ENCODE results near the gene SYTL3. TPM values are rescaled to one million over a fixed set of nuclear protein-coding genes. Genes with fewer than 3 reads are reported as not detected.

Gene SYTL3
- total and polyA plus RNA-seq, 2 donors (not counting 1 experiment from before 2014, with no cell fraction given): 1.1 to 5.4 TPM

- POLR2A ChIA-PET: no interaction called here
- H3K4me3 Mint-ChIP-seq: no peak overlapping the region
- Histone ChIP-seq H3K4me2 (replicated peaks; ENCODE audit: low read depth, low read length, poor library complexity, severe bottlenecking) (no peak overlapping the region), H3K9me3 (ENCODE audit: control extremely low read depth in 1 of 3, control insufficient read depth in 2 of 3, insufficient read depth in 1 of 3, low read length in 2 of 3) (peaks cover 0 to 3% (median 0%) of the 10 kb centered on the region in 3 donors), H3K79me2 (ENCODE audit: control insufficient read depth, insufficient read depth, low read length) (no peaks in the 10 kb centered on the region), H2AFZ (ENCODE audit: insufficient read depth, low read depth, low read length, poor library complexity, severe bottlenecking) (no peak overlapping the region), H3K27ac (ENCODE audit: low read length in 2 of 2) (no peak overlapping the region), H3K4me3 (ENCODE audit: control extremely low read depth in 1 of 5, extremely low read depth in 1 of 5, insufficient read depth in 1 of 5, low read depth in 2 of 5, low read length in 4 of 5) (no peak overlapping the region), H4K20me1 (ENCODE audit: control insufficient read depth, insufficient read depth, low read length, poor library complexity, severe bottlenecking) (no peaks in the 10 kb centered on the region), H3K36me3 (replicated peaks in 1 of 2; ENCODE audit: control extremely low read depth in 1 of 2, control insufficient read depth in 1 of 2, extremely low read depth in 1 of 2, insufficient read depth in 2 of 2, low read length in 1 of 2) (no peaks in the 10 kb centered on the region), H3K4me1 (ENCODE audit: control insufficient read depth in 2 of 2, insufficient read depth in 2 of 2, low read length in 2 of 2) (peaks cover 17 to 18% of the 10 kb centered on the region in 2 donors), H3K27me3 (replicated peaks in 1 of 4; ENCODE audit: control extremely low read depth in 1 of 4, control insufficient read depth in 3 of 4, insufficient read depth in 4 of 4, low read length in 3 of 4) (no peaks in the 10 kb centered on the region), H3K9ac (ENCODE audit: low read length) (no peak overlapping the region)
- intact Hi-C loops (cut with micrococcal nuclease): loop anchor here (5.0 kb wide), 1 partner anchor 42 kb away; no protein-coding TSS in a partner anchor
- H3K27me3 Mint-ChIP-seq: no peaks in the 10 kb centered on the region
- ATAC-seq (ENCODE audit: low read depth): no peak
- no peaks in the 10 kb centered on the region for H3K9me3 Mint-ChIP-seq (ENCODE audit: insufficient read depth)
- DNase-seq: no peak
- no CpG with 5 or more reads among the region's 1 CpG for WGBS (ENCODE audit: insufficient coverage)
- no peak overlapping the region for H3K27ac Mint-ChIP-seq
- CTCF ChIA-PET: interaction anchor here (1.0 to 7.8 kb wide), 5 partner anchors 15 to 475 kb away, joined by 3 to 87 read pairs (median 6); no protein-coding TSS in a partner anchor
- no peak for TF ChIP-seq EZH2 (IDR thresholded peaks at IDR 0.05; ENCODE audit: borderline replicate concordance, insufficient read depth, low read depth, low read length, poor library complexity, severe bottlenecking)
- TF ChIP-seq CTCF (IDR thresholded peaks at IDR 0.05): no peak
- peaks cover 25% of the 10 kb centered on the region for H3K4me1 Mint-ChIP-seq
Observed at GRCh38 chr6:158688860-158689259, 39.0 kb downstream of the SYTL3 start.

- no peaks in the 10 kb centered on the region for H3K27me3 ChIP-seq (replicated peaks in 1 of 4; ENCODE audit: control extremely low read depth in 1 of 4, control insufficient read depth in 3 of 4, insufficient read depth in 4 of 4, low read length in 3 of 4)
- no peak for ATAC-seq (ENCODE audit: low read depth)
- H3K79me2 ChIP-seq (ENCODE audit: control insufficient read depth, insufficient read depth, low read length): no peaks in the 10 kb centered on the region
- no peak overlapping the region for H3K9ac ChIP-seq (ENCODE audit: low read length)
- H3K36me3 ChIP-seq (replicated peaks in 1 of 2; ENCODE audit: control extremely low read depth in 1 of 2, control insufficient read depth in 1 of 2, extremely low read depth in 1 of 2, insufficient read depth in 2 of 2, low read length in 1 of 2): no peaks in the 10 kb centered on the region
- no peak for DNase-seq
- Mint-ChIP-seq H3K27me3 (no peaks in the 10 kb centered on the region), H3K27ac (no peak overlapping the region), H3K9me3 (ENCODE audit: insufficient read depth) (no peaks in the 10 kb centered on the region), H3K4me1 (peaks cover 2% of the 10 kb centered on the region), H3K4me3 (no peak overlapping the region)
- no CpG with 5 or more reads among the region's 3 CpGs for WGBS (ENCODE audit: insufficient coverage)
- H3K4me3 ChIP-seq (ENCODE audit: control extremely low read depth in 1 of 5, extremely low read depth in 1 of 5, insufficient read depth in 1 of 5, low read depth in 2 of 5, low read length in 4 of 5): no peak overlapping the region
- H3K9me3 ChIP-seq (ENCODE audit: control extremely low read depth in 1 of 3, control insufficient read depth in 2 of 3, insufficient read depth in 1 of 3, low read length in 2 of 3): no peaks in the 10 kb centered on the region
- no peak overlapping the region for H3K27ac ChIP-seq (ENCODE audit: low read length in 2 of 2)
- H3K4me2 ChIP-seq (replicated peaks; ENCODE audit: low read depth, low read length, poor library complexity, severe bottlenecking): no peak overlapping the region
- H2AFZ ChIP-seq (ENCODE audit: insufficient read depth, low read depth, low read length, poor library complexity, severe bottlenecking): no peak overlapping the region
- intact Hi-C loops (cut with micrococcal nuclease): no loop called here
- CTCF ChIA-PET: no interaction called here
- H4K20me1 ChIP-seq (ENCODE audit: control insufficient read depth, insufficient read depth, low read length, poor library complexity, severe bottlenecking): no peaks in the 10 kb centered on the region
- POLR2A ChIA-PET: no interaction called here
- no peak for TF ChIP-seq EZH2 (IDR thresholded peaks at IDR 0.05; ENCODE audit: borderline replicate concordance, insufficient read depth, low read depth, low read length, poor library complexity, severe bottlenecking)
- TF ChIP-seq CTCF (IDR thresholded peaks at IDR 0.05): no peak
- no peaks in the 10 kb centered on the region for H3K4me1 ChIP-seq (ENCODE audit: control insufficient read depth in 2 of 2, insufficient read depth in 2 of 2, low read length in 2 of 2)
Observed at GRCh38 chr6:158694913-158695312, 45.1 kb downstream of the SYTL3 start.

Data from B cell (primary cell).